Endothelial cell of umbilical vein (primary cell): ENCODE measurements around the gene CNBD2. TPM values are rescaled to one million over a fixed set of nuclear protein-coding genes. Genes with fewer than 3 reads are reported as not detected.

Experiments used
- BruUV-seq: library from RNA; stranded (reverse); fragments of 400-500 nt; replicated peaks from 2 replicates; lab custom pipeline; 2021; lab: Mats Ljungman, UMichigan
- CTCF ChIA-PET: fragments of 300-600, 350-600 bp; sonication (Branson Sonifier 250); formaldehyde crosslinking; loops from one replicate; lab custom pipeline; 2021; ENCODE audit warnings: antibody characterized with exemption, inconsistent platforms; lab: Charles Lee
- POLR2A ChIA-PET: fragments of 300-600, 350-600 bp; sonication (Branson Sonifier 250); formaldehyde crosslinking; loops from one replicate; lab custom pipeline; 2021; ENCODE audit warnings: antibody characterized with exemption, inconsistent platforms; lab: Charles Lee
- DNase-seq: peaks from one replicate; pipeline ENCODE4 v3.0.0-alpha.2; 2011; ENCODE audit warnings: low read depth, low spot score
- FAIRE-seq: peaks from 2 replicates; lab custom pipeline; 2011; peaks lifted over from hg19 to GRCh38; lab: Jason Lieb, UNC
- H2AFZ ChIP-seq: 2 replicates; pipeline ENCODE4 v1.6.0; 2012; ENCODE audit warnings: low read depth, low read length, control low read depth, inconsistent platforms
- H3K27ac ChIP-seq: 2 replicates; pipeline ENCODE4 v1.5.1; 2011; ENCODE audit warnings: low read depth, mild to moderate bottlenecking, control low read depth, low read length, moderate library complexity; ENCODE audit not compliant: insufficient read depth
- H3K27me3 ChIP-seq, 2 experiments: 2 replicates each; pipeline versions ENCODE4 v1.6.0 to v1.6.1; 2011; ENCODE audit warnings: low read length in 2 of 2, mixed read lengths in 1 of 2; ENCODE audit not compliant: control insufficient read depth in 2 of 2, insufficient read depth in 2 of 2
- H3K36me3 ChIP-seq, 2 experiments: 2 replicates in 1 of 2; 3 replicates in 1 of 2; pipeline ENCODE4 v1.5.1; 2011; ENCODE audit warnings: low read length in 2 of 2, mild to moderate bottlenecking in 1 of 2, moderate library complexity in 1 of 2; ENCODE audit not compliant: control insufficient read depth in 2 of 2, insufficient read depth in 2 of 2; ENCODE audit errors: extremely low read depth in 1 of 2
- H3K4me1 ChIP-seq: 3 replicates; pipeline ENCODE4 v1.5.1; 2011; ENCODE audit warnings: mild to moderate bottlenecking, low read length; ENCODE audit not compliant: control insufficient read depth, insufficient read depth; ENCODE audit errors: extremely low read depth
- H3K4me2 ChIP-seq: 2 replicates; pipeline ENCODE4 v1.6.1; 2011; ENCODE audit warnings: low read length, control low read depth, mixed read lengths; ENCODE audit not compliant: insufficient read depth
- H3K4me3 ChIP-seq, 3 experiments: fragments of 200-600 bp in 1 of 3; sonication (generic), shearing (Covaris generic) in 1 of 3; replicated peaks in 1 of 3; 2 replicates each; pipeline ENCODE4 v1.5.1; 2011 to 2016; ENCODE audit warnings: control low read depth in 3 of 3, low read length in 3 of 3, mild to moderate bottlenecking in 2 of 3, inconsistent platforms in 1 of 3, low read depth in 1 of 3, moderate library complexity in 1 of 3; ENCODE audit not compliant: insufficient read depth in 1 of 3
- H3K79me2 ChIP-seq: 2 replicates; pipeline ENCODE4 v1.6.0; 2012; ENCODE audit warnings: low read length, inconsistent platforms; ENCODE audit not compliant: control insufficient read depth, insufficient read depth
- H3K9ac ChIP-seq: replicated peaks from 2 replicates; pipeline ENCODE3; 2011; ENCODE audit warnings: low read length, control low read depth; ENCODE audit not compliant: insufficient read depth; ENCODE audit errors: extremely low read depth
- H3K9me1 ChIP-seq: replicated peaks from 3 replicates; pipeline ENCODE4 v1.6.0; 2011; ENCODE audit warnings: mild to moderate bottlenecking, low read length; ENCODE audit not compliant: control insufficient read depth, insufficient read depth; ENCODE audit errors: extremely low read depth
- H3K9me3 ChIP-seq: replicated peaks from 2 replicates; pipeline ENCODE4 v1.5.1; 2012; ENCODE audit warnings: low read length, inconsistent platforms; ENCODE audit not compliant: control insufficient read depth, insufficient read depth
- H4K20me1 ChIP-seq: replicated peaks from 2 replicates; pipeline ENCODE3; 2011; ENCODE audit warnings: mild to moderate bottlenecking, low read length; ENCODE audit not compliant: control insufficient read depth, insufficient read depth; ENCODE audit errors: extremely low read depth
- CTCF ChIP-seq, 2 donors: IDR thresholded peaks; 1 replicate in 1 of 2; 2 replicates in 1 of 2; pipeline ENCODE4 v1.5.1; 2011; ENCODE audit warnings: low read length in 2 of 2, mild to moderate bottlenecking in 2 of 2, moderate library complexity in 2 of 2, control low read depth in 1 of 2, inconsistent platforms in 1 of 2, low read depth in 1 of 2; ENCODE audit not compliant: insufficient read depth in 1 of 2; ENCODE audit errors: extremely low read depth in 1 of 2
- EZH2 ChIP-seq: IDR thresholded peaks from 2 replicates; pipeline ENCODE4 v1.6.1; 2012; ENCODE audit warnings: borderline replicate concordance, low read depth, mild to moderate bottlenecking, moderate library complexity, low read length, inconsistent platforms; ENCODE audit not compliant: severe bottlenecking
- FOS ChIP-seq: IDR thresholded peaks from 2 replicates; pipeline ENCODE4 v1.6.1; 2011; ENCODE audit warnings: mild to moderate bottlenecking, low read length, moderate library complexity, borderline replicate concordance; ENCODE audit not compliant: insufficient read depth
- GATA2 ChIP-seq: IDR thresholded peaks from 2 replicates; pipeline ENCODE4 v1.7.0; 2011; ENCODE audit warnings: low read depth, mild to moderate bottlenecking, moderate library complexity, mixed read lengths, low read length; ENCODE audit not compliant: insufficient read length, insufficient read depth
- JUN ChIP-seq: IDR thresholded peaks from 2 replicates; pipeline ENCODE4 v1.6.1; 2011; ENCODE audit warnings: borderline replicate concordance, low read depth; ENCODE audit not compliant: insufficient read length, insufficient read depth
- MYC ChIP-seq: IDR thresholded peaks from one replicate; pipeline ENCODE4 v1.6.1; 2011; ENCODE audit warnings: mild to moderate bottlenecking, low read depth, low read length
- POLR2A ChIP-seq: IDR thresholded peaks from 2 replicates; pipeline ENCODE4 v1.6.1; 2012; ENCODE audit warnings: low read depth, mild to moderate bottlenecking, control low read depth, low read length
- POLR2AphosphoS5 ChIP-seq: IDR thresholded peaks from 2 replicates; pipeline ENCODE4 v1.6.1; 2012; ENCODE audit warnings: low read depth, mild to moderate bottlenecking, control low read depth, low read length, moderate library complexity; ENCODE audit not compliant: insufficient read depth
- dilution Hi-C: fragments of 300-500 bp; cut with MboI; formaldehyde crosslinking; loops from one replicate; pipeline ENCODE4 v1.15.0; 2019; ENCODE audit warnings: low sequenced_read_pairs; ENCODE audit not compliant: extremely low pct_ligation_motif_present
- intact Hi-C: fragments of 100-400 bp; cut with micrococcal nuclease; formaldehyde crosslinking; loops from one replicate; pipeline ENCODE4 v1.10.0; 2022
- polyA plus RNA-seq, 4 experiments: library from polyadenylated mRNA; depleted of rRNA in 3 of 4; stranded (reverse) in 3 of 4; unstranded in 1 of 4; fragments of >200 nt; gene quantifications; 2 replicates each; pipeline versions ENCODE4 v1.2.1 to v1.2.3, GENCODE V29; 2011 to 2012; ENCODE audit warnings: missing spikeins in 1 of 4
- total RNA-seq: library from RNA; stranded (reverse); gene quantifications from 2 replicates; pipeline ENCODE4 v1.2.3, GENCODE V29; 2021
- TF ChIP-seq, protein P1 (sequence below): IDR thresholded peaks from 2 replicates; pipeline ENCODE4 v1.6.1; 2011; ENCODE audit not compliant: insufficient read depth, insufficient read length

The CNBD2 gene
- total and polyA plus RNA-seq, 2 donors (not counting 3 experiments of a cell fraction or from before 2014, with no cell fraction given) = 4.9 to 7.5 TPM

DNA sequence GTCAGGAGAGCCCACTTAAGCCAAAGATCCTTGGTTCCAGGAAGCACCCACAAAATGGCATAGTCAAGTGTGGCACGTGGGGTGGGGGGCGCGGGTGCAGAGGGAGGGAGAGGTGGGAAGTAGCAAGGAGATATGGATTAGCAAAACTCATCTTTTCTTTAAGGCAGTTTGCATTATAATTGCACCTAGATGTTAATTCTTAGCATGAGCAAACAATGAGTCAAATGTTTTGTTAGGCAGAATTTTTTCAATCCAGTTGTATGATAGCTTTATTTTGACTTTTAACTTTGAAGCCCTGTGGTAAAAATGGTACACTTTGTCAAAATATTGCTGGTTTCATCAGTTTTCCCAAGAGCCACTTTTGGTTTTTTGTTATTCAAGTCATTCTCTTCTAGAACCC lies 29.1 kb upstream of the CNBD2 start:
- dilution Hi-C loops (no loop called here), intact Hi-C loops (no loop called here)
- H3K4me1 ChIP-seq = no peaks in the 10 kb centered on the region
- H3K4me3 ChIP-seq = no peak overlapping the region
- H3K27ac ChIP-seq = no peak overlapping the region
- no peaks in the 10 kb centered on the region for H3K9me1 ChIP-seq
- no peak for DNase-seq
- no peaks in the 10 kb centered on the region for H4K20me1 ChIP-seq
- peaks cover 0 to 18% of the 10 kb centered on the region in 2 experiments for H3K36me3 ChIP-seq
- FAIRE-seq = no peak
- ChIA-PET CTCF (no interaction called here), POLR2A (no interaction called here)
- H3K27me3 ChIP-seq = no peaks in the 10 kb centered on the region
- H2AFZ ChIP-seq = no peak overlapping the region
- no peak overlapping the region for H3K4me2 ChIP-seq
- no TSS peak for BruUV-seq
- H3K9me3 ChIP-seq = no peaks in the 10 kb centered on the region
- H3K79me2 ChIP-seq = no peaks in the 10 kb centered on the region
- no peak overlapping the region for H3K9ac ChIP-seq
- TF ChIP-seq POLR2AphosphoS5 = no peak
- TF ChIP-seq, protein P1, sequence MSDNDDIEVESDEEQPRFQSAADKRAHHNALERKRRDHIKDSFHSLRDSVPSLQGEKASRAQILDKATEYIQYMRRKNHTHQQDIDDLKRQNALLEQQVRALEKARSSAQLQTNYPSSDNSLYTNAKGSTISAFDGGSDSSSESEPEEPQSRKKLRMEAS = no peak
- no peak for TF ChIP-seq FOS
- no peak for TF ChIP-seq JUN
- TF ChIP-seq CTCF (IDR thresholded peaks at IDR 0.05; ENCODE audit: extremely low read depth in 1 of 2, insufficient read depth in 1 of 2, low read depth in 1 of 2, low read length in 2 of 2) = no peak
- TF ChIP-seq GATA2 = no peak
- no peak for TF ChIP-seq POLR2A
- no peak for TF ChIP-seq EZH2
- TF ChIP-seq MYC = no peak
